LoVo (cell line): ENCODE results near the gene ZNF668.
A peak's percentile ranks its signal among the peaks of the same experiment; 100 is the strongest.
"Not testable (repeated sequence)": the region's sequence is repeated elsewhere in the genome, so short reads cannot be mapped to it uniquely, and the experiment has no call there.

Experiments
- DNase-seq: peaks from one replicate; pipeline ENCODE4 v3.0.0-alpha.2; 2016; ENCODE audit warnings: low spot score

ZNF668 gene

GRCh38 chr16:31100876-31101641 is 27.0 kb upstream of the ZNF668 start:
- DNase-seq = not testable (repeated sequence)

- no peak for DNase-seq
Observed at GRCh38 chr16:31099860-31100638, 26.0 kb upstream of the ZNF668 start.

GRCh38 chr16:31094424-31095120 is 20.5 kb upstream of the ZNF668 start, which contains the start of gene VKORC1:
TSS of gene VKORC1 (minus strand) at chr16:31094797. CDS start at chr16:31094729, 68 bp downstream.
- DNase-seq = peak; percentile 98

DNA sequence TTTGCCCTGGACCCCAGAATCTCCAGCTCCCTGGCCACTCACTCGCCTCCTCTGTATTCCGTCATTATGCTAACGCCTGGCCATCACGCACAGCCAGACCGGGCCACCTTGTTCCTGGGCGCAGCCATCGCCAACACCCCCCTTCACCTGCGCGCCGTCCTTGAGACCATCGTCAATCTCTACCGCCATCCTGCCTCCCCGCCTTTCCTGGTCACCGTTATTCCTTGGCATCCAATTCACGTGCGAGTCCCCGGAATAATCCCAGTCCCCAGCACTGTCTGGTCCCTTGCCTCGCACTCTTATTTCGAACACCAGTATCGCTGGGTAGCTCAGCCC is 20.0 kb upstream of the ZNF668 start:
- DNase-seq = no peak

DNA sequence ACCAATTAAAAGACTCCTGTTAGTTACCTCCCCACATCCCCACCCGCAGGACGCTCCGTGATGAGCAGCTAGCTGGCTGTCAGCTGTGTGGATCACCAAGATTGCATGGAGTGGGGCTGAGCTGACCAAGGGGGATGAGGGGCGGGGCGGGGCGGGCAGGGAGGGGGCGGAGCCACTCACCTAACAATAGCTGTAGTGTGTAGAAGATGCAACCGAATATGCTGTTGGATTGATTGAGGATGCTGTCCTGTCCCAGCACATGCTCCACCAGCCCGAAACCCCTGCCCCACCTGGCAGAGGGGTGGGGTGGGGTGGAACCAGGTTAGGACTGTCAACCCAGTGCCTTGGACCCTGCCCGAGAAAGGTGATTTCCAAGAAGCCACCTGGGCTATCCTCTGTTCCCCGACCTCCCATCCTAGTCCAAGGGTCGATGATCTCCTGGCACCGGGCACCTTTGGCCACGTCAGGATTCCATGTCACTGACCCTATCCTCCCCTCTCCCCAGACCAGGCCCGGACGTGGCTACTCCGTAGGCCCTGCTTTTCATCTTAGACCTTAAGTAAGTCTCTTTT is 19.2 kb upstream of the ZNF668 start:
- no peak for DNase-seq

DNA sequence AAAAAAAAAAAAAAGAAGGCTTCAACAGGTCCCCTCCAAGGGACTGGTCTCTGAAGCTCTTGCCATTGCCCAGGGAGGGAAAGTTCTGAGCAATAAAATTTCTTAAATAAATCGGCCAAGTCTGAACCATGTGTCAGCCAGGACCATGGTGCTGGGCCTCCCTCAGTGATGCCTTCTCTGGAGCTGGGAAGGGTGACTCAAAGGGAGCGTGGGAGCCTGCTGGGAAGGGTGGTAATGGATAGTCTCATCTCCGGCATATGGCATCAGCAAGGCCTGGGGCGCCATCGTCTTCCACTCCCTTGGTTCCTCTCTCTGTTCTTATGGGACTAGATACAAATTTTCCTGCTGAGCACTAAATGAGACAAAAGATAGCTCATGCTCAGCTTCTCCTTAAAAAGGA is 18.3 kb upstream of the ZNF668 start:
- DNase-seq = no peak

GRCh38 chr16:31090540-31090939 is 16.5 kb upstream of the ZNF668 start:
- DNase-seq = no peak

DNA sequence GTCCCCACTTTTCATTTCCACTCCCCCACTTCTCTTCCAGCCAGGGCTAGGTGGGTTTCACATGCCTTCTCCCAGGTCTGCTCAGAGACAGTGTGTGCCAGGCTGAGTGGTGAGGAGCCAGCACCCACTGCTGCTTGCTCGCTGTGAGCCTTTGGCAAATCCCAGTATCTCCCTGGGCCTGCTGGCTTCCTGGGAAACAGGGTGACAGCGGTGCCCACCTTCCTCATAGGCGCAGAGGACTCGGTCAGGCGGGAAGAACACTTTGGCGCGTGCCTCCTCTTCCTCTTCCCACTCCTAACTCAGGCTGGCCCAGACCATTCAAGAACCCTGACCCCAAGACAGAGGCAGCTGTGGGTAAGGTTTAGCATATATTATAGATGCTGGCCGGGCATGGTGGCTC is 15.2 kb upstream of the ZNF668 start:
- no peak for DNase-seq

GRCh38 chr16:31088459-31089183 is 14.6 kb upstream of the ZNF668 start, which contains the start of gene PRSS53:
TSS of gene PRSS53 (minus strand) at chr16:31088943. CDS start at chr16:31088809, 134 bp downstream.
- no peak for DNase-seq

- no peak for DNase-seq
Observed at GRCh38 chr16:31087971-31088370, 13.9 kb upstream of the ZNF668 start.

GRCh38 chr16:31087481-31087880 is 13.4 kb upstream of the ZNF668 start:
- no peak for DNase-seq

DNA sequence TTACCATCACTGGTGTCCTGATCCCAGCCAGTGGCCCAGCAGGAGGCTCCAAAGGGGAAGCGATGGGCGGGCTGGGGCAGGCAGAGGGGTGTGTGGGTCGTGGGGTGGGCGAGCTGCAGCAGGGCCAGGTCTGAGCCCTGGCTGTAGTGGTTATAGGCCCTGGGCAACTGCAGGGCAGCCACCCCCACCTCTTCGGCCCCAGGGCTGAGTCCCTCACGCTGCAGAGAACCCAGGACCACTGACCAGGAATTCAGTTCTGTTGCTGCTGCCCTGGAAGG is 12.5 kb upstream of the ZNF668 start:
- DNase-seq = no peak

DNA sequence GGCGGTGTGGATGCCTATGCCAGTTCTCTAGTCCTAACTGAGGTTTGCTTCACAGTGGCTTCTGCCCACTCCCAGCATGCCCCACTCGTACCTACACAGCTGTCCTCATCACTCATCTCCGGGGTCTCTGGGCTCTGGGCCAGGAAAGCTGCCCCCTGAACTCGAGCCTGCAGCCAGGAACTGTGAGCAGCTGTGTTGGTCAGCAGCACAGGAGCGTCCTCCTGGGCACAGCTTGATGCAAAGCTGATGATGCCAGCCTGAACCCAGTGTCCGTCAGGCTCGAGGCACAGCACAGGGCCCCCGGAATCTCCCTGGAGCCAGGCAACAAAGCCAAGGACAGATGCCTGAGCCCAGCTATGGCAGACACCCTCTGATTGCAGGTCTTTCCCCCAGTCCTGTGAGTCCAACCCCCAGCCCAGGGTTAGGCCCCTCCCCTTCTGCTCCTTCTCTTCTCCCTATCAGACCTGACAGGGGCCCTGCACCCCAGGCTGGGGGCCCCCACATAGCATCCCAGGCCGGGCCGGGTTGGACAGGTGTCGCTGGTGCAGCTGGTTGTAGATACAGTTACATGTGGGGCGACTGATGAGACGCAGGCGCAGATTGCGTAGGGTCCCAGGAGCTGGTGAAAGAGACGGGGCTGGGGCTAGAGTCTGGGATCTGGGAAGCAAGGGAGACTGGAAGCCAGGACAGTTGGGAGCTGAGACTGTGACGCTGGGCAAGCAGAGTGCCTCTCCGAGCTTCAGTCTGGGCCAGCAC is 12.0 kb upstream of the ZNF668 start:
- DNase-seq = no peak

- no peak for DNase-seq
Observed at GRCh38 chr16:31085411-31085810, 11.4 kb upstream of the ZNF668 start.

DNA sequence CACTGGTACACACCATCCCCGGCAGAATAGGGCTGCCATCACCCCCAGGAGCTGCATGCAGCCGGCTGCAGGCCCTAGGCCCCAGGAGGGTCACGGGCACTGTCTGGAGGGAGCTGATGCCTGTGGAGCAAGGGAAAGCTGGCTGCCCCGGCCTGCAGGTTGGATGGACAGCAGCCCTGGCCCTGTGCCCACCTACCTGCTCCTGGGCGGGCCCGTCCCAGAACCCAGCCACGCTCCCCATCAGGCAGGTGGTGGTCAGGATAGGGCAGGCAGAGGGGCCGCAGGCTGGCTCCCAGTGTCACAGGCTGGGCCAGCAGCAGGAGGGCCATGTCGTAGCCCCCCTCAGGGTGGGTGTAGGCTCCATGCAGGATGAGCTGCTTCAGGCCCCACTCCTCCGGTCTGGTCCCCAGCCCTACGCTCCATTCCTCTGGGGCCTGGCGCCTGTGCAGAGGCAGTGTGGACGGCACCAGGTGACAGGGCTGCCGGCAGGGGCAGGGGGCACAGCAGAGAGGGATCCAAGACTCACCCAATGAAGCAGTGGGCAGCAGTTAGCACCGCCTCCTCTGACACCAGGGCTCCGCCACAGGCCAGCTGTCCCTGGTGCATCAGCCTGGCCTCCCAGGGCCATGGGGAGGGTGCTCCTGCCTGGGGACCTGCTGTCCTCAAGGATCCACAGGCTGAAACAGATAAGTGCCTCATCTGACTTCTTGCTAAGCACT is 10.7 kb upstream of the ZNF668 start:
- DNase-seq = no peak

GRCh38 chr16:31083981-31084380 is 9.9 kb upstream of the ZNF668 start:
- no peak for DNase-seq

- DNase-seq = no peak
Observed at GRCh38 chr16:31083556-31083955, 9.5 kb upstream of the ZNF668 start.

DNA sequence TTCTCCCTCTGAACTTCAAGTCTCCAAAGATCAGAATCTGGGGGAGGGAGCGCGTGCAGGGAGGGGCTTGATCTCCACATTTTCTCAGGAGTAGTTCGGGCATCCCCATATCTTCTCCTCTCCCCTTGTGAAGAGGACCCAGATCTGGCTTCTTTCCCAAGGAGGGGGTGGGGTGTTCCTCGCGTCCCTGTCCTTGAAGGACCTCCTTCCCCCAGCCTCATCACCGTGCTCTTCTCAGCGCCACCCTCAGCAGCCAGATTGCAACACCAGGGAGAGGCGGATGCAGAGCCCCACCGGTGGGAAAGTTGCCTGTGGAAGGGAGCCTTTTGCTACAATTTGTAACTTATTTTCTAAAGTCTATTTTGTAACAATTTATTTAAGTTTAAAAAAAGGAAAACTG is 9.0 kb upstream of the ZNF668 start:
- DNase-seq = no peak

DNA sequence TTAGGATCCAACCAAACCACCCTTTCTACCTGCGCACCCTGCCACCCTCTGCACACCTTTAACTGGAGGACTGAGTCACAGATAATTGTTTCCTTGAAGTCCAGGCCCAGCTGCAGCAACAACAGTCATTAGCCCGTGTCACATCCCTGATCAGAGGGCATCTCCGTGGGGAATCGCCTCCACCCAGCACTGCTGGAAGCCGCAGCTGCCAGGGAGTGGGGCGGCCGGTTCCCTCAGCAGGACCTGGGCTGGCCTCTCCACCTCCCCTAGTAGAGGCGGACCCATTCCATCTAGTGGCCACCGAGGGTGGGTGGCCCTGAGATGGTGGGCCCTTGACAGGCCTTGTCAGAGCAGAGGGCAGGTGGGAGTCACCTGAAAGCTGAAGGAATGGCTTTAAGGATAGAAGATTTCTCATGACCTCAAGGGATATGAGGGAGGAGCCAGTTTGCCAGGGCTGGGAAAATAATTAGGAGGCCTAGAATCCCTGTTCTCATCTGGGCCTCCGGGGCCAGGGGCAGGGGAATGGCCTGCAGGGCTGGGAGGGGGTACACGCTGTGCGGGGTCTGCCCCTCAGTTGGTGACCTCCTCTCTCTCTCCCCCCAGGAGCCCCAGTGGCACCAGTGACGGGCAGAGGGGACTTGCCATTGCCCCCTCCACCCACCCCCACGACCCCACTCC is 8.5 kb upstream of the ZNF668 start:
- no peak for DNase-seq
